ENCODE data around the gene BHLHA15. TPM values are rescaled to one million over a fixed set of nuclear protein-coding genes. Genes with fewer than 3 reads are reported as not detected.

Gene BHLHA15
- total RNA-seq, 1 experiment from 2014 or later = not detected

GRCh38 chr7:98178762-98179490 is 32.3 kb upstream of the BHLHA15 start:
- no peak for DNase-seq (ENCODE audit: low read depth, low spot score)
- in situ Hi-C loops (cut with HindIII; ENCODE audit: low pct_unique_long_range_greater_than_20kb, low sequenced_read_pairs) = no loop called here

DNA sequence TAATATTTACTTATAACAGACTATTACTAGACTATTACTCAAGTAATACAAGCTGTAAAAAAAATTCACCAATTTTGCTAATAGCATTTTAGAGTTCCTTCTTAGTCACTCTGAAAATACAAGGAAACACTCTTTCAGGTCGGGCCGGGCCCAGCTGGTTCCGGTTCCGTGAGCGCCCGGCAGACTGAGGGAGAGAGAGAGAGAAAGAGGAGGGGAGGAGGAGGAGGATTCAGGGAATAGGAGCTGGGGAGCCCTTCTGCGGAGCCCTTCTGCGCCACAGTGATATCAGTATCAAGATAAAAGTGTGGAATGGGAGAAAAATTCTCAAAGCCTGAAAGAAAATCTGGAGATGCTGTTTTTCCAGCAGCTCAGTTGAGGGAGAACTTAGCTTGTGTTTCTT is 30.5 kb upstream of the BHLHA15 start:
- in situ Hi-C loops (cut with HindIII; ENCODE audit: low pct_unique_long_range_greater_than_20kb, low sequenced_read_pairs) = no loop called here
- no peak for DNase-seq (ENCODE audit: low read depth, low spot score)

DNA sequence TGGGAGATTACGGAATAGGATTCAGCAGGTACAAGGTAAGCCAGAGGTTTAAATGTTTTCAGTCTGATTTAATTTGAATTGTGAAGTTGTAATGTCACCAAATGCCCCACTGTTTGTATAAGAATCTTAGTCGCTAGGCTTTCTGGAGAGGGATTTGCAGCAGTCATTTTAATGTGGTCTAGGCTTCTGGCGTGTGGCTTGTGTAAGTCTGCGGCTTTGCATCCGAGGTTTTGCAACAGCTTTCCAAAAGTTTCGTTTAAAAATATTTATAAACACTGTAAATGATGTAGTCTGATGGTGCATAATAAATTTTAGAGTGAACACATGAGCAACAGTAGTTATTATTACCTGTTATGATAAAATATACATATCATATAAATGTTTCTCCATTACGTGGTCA is 26.1 kb upstream of the BHLHA15 start:
- in situ Hi-C loops (cut with HindIII; ENCODE audit: low pct_unique_long_range_greater_than_20kb, low sequenced_read_pairs) = no loop called here
- no peak for DNase-seq (ENCODE audit: low read depth, low spot score)

DNA sequence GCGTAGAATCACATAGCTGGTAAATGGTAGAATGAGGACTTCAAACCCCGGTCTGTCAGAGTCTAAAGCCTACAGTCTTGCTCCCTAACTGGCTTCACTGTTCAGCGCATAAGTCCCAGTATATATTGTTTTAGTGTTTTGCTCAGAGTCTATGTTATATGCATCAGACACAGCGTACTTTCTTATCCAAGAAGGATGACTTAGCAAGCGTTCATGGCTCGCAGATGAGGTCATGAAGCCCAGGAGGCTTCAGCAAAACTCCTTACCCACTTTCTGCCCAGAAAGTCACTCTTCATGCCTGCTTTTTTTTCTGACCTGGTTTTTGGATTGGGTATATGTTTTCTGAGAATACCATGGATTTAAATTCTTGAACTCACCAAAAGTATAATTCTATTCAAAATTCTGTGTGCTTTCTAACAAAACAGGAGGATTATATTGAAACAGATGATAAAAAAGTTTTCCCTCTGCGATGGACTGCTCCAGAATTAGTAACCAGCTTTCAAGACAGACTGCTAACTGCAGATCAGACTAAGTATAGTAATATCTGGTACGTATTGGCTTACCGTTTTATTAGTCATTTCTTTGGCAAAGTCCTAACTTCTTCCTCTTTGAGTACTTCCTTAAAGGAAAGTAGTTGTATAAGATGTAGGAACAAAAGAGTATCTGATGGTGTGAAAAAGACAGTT is 24.6 kb upstream of the BHLHA15 start:
- in situ Hi-C loops (cut with HindIII; ENCODE audit: low pct_unique_long_range_greater_than_20kb, low sequenced_read_pairs) = no loop called here
- no peak for DNase-seq (ENCODE audit: low read depth, low spot score)

- DNase-seq (ENCODE audit: low read depth, low spot score) = no peak
- in situ Hi-C loops (cut with HindIII; ENCODE audit: low pct_unique_long_range_greater_than_20kb, low sequenced_read_pairs) = no loop called here
These were observed 24.1 kb upstream of the BHLHA15 start for GRCh38 chr7:98187138-98187502.

DNA sequence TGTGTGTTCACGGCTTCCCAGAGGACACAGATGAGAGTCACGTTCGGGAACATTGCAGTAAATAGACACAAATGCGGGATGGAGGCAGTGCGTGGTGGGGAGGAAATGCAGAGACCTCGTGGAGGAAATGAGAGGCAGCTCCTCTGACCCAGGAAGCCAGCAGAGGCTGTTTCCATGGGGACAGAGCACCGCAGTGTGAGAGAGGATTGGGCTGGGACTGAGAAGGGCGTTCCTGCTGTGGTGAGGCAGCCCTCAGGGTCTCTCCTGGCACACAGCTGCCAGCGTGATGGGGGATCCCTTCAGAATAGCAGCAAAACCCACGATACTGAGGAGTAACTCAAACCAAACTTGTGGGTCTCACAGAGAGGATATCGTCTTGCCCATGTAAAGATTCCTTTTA is 21.7 kb upstream of the BHLHA15 start:
- in situ Hi-C loops (cut with HindIII; ENCODE audit: low pct_unique_long_range_greater_than_20kb, low sequenced_read_pairs) = no loop called here
- DNase-seq (ENCODE audit: low read depth, low spot score) = no peak

DNA sequence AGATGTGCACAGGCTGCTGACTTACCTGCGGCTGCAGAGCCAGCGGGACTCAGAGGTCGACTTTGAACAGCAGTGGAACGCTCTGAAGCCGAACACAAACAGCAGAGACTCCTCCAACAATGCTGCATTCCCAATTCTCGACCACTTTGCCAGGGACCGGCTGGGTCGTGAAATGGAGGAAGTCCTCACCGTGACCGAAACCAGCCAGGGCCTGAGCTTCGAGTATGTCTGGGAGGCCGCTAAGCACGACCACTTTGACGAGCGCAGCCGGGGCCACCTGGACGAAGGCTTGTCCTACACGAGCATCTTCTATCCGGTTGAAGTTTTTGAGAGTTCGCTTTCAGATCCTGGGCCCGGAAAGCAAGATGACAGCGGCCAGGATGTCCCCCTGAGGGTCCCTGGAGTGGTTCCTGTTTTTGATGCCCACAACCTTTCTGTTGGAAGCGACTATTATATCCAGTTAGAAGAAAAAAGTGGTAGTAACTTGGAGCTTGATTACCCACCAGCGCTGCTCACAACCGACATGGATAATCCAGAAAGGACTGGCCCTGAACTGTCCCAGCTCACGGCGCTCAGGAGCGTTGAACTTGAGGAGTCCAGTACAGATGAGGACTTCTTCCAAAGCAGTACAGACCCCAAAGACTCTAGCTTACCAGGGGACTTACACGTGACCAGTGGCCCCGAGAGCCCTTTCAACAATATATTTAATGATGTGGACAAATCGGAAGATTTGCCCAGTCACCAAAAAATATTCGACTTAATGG is 19.4 kb upstream of the BHLHA15 start:
- no peak for DNase-seq (ENCODE audit: low read depth, low spot score)
- in situ Hi-C loops (cut with HindIII; ENCODE audit: low pct_unique_long_range_greater_than_20kb, low sequenced_read_pairs) = no loop called here

- DNase-seq (ENCODE audit: low read depth, low spot score) = no peak
- in situ Hi-C loops (cut with HindIII; ENCODE audit: low pct_unique_long_range_greater_than_20kb, low sequenced_read_pairs) = no loop called here
These were observed 18.3 kb upstream of the BHLHA15 start for GRCh38 chr7:98192781-98193457.

- in situ Hi-C loops (cut with HindIII; ENCODE audit: low pct_unique_long_range_greater_than_20kb, low sequenced_read_pairs) = no loop called here
These were observed 17.6 kb upstream of the BHLHA15 start for GRCh38 chr7:98193474-98194180.

GRCh38 chr7:98194186-98194585 is 17.1 kb upstream of the BHLHA15 start:
- DNase-seq (ENCODE audit: low read depth, low spot score) = no peak
- in situ Hi-C loops (cut with HindIII; ENCODE audit: low pct_unique_long_range_greater_than_20kb, low sequenced_read_pairs) = no loop called here

More at GRCh38 chr7:98193474-98194180, 17.6 kb upstream of the BHLHA15 start:
- DNase-seq (ENCODE audit: low read depth, low spot score) = no peak

GRCh38 chr7:98194672-98195457 is 16.4 kb upstream of the BHLHA15 start:
- no peak for DNase-seq (ENCODE audit: low read depth, low spot score)
- in situ Hi-C loops (cut with HindIII; ENCODE audit: low pct_unique_long_range_greater_than_20kb, low sequenced_read_pairs) = no loop called here

DNA sequence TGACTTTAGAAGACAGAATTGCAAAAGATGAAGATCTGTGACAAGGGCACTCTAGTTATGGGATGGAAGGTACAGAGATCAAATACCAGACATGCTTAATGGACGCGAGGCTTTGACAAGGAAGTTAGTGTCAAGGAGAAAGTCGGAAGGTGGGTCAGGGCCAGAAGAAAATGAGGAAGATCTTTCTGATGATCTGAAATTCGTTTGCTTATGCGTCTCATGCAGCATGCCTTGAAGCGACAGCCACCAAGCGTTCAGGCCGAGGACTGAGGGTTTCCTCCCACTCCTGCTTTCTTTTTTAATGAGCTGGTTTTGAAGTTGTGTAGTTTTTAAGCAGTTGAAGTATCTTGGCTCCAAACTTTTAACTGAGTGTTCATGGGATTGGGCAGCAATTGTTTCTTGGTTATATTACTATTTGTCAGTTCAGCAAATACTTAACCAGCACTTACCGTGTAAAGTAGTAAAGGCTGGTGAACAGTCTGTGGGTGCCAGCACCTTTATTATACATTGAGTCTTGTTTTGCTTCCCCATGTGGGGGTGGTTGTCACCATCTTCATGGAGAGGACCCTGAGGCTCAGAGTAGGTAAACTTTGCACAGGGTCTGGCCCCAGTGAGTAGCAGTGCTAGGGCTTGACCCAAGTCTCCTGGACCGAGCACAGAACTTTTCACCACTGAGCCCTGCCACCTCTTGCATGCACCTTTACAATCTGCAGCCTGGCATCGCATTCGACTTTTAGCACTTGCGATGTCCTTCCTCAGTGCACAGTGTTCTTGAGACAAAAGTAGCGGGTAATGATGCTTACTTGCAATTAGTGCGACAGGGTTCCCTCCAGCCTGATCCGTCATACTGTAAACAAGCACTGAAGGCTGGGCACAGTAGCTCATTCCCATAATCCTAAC is 14.3 kb upstream of the BHLHA15 start:
- DNase-seq (ENCODE audit: low read depth, low spot score) = no peak
- in situ Hi-C loops (cut with HindIII; ENCODE audit: low pct_unique_long_range_greater_than_20kb, low sequenced_read_pairs) = no loop called here

DNA sequence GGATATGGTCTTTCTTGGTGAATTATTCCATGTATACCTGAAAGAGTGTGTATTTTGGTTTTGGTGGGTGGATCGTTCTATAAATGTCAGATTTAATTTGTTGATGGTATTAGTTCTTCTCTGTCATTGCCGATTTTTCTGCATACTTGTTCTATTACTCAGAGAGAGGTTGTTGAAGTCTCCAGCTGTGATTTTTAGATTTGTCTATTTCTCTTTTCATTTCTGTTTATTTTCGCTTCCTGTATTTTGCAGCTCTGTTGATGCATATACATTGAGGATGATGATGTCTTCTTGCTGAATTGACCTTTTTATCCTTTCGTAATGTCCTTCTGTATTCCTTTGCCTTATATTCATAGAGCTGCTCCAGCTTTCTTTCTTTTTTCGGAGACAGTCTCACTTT is 12.1 kb upstream of the BHLHA15 start:
- in situ Hi-C loops (cut with HindIII; ENCODE audit: low pct_unique_long_range_greater_than_20kb, low sequenced_read_pairs) = no loop called here
- DNase-seq (ENCODE audit: low read depth, low spot score) = no peak

- DNase-seq (ENCODE audit: low read depth, low spot score) = no peak
- in situ Hi-C loops (cut with HindIII; ENCODE audit: low pct_unique_long_range_greater_than_20kb, low sequenced_read_pairs) = no loop called here
These were observed 10.9 kb upstream of the BHLHA15 start for GRCh38 chr7:98200364-98200763.

DNA sequence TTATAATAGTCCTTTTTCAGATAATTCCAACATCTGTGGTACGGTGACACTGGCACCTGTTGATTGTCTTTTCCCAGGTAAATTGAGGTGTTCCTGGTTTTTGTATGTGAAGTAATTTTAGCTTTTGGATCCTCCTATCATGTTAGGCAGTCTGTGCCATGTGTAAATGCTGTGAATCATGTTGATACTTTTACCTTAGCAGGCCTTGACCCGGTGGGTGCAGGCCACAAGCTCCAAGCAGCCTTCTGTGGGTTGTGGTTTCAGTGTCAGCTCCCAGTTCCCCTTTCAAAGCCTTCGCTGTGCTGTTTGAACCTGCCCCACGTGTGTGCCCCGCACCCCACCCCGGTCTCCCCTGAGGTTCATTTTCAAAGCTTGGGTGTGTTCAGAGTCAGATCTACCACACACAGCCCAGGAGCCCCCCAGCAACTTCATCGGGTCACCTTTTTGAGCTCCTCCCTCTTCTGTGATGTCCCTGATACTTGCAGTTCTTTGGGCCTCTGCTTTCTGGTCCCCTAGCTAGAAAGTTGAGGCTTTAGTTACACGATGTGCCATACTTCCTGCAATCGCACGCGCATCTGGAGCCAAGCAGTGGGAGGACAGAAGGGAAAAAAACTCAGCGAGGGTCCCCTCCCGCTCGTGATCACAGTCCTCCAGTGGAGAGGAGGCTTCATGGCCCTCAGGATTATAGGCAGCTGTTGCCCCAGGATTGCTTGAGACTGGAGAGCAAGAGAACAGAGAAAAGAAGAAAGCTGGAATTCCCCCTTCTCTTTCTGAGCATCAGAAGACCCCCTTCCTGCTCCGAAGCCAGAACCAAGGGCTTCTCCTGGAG is 8.7 kb upstream of the BHLHA15 start:
- in situ Hi-C loops (cut with HindIII; ENCODE audit: low pct_unique_long_range_greater_than_20kb, low sequenced_read_pairs) = no loop called here
- no peak for DNase-seq (ENCODE audit: low read depth, low spot score)

All from SK-MEL-5 (cell line).